ENCODE data around the gene RFC3.

DNA sequence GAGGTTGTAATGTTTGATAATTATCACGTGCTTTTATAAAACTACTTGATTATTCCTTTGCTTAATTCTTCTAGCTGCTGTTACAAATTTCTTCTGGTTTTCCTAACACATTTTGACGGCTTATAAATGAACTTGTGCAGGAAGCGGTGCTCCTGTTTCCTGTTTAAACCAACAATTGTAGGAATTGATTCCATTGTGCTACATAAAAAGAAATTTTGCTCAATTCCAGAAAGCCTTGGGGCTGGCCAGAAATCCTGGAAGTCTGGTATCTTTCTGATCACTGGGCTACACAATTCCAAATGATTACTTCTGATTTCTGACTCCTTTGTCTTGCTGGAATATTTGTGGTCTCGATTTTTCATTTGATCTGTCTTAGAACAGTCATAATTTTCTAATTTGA, 14.9 kb downstream of the RFC3 start:
- TF ChIP-seq, protein P1, sequence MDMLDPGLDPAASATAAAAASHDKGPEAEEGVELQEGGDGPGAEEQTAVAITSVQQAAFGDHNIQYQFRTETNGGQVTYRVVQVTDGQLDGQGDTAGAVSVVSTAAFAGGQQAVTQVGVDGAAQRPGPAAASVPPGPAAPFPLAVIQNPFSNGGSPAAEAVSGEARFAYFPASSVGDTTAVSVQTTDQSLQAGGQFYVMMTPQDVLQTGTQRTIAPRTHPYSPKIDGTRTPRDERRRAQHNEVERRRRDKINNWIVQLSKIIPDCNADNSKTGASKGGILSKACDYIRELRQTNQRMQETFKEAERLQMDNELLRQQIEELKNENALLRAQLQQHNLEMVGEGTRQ (IDR thresholded peaks at IDR 0.05; ENCODE audit: borderline replicate concordance, low read depth, low read length): no peak
- TF ChIP-seq EP300 (IDR thresholded peaks at IDR 0.05; ENCODE audit: borderline replicate concordance in 1 of 2, low read depth in 1 of 2, low read length in 1 of 2): no peak
- TF ChIP-seq, protein P2, sequence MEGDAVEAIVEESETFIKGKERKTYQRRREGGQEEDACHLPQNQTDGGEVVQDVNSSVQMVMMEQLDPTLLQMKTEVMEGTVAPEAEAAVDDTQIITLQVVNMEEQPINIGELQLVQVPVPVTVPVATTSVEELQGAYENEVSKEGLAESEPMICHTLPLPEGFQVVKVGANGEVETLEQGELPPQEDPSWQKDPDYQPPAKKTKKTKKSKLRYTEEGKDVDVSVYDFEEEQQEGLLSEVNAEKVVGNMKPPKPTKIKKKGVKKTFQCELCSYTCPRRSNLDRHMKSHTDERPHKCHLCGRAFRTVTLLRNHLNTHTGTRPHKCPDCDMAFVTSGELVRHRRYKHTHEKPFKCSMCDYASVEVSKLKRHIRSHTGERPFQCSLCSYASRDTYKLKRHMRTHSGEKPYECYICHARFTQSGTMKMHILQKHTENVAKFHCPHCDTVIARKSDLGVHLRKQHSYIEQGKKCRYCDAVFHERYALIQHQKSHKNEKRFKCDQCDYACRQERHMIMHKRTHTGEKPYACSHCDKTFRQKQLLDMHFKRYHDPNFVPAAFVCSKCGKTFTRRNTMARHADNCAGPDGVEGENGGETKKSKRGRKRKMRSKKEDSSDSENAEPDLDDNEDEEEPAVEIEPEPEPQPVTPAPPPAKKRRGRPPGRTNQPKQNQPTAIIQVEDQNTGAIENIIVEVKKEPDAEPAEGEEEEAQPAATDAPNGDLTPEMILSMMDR (IDR thresholded peaks at IDR 0.05): no peak
- TF ChIP-seq, protein P3, sequence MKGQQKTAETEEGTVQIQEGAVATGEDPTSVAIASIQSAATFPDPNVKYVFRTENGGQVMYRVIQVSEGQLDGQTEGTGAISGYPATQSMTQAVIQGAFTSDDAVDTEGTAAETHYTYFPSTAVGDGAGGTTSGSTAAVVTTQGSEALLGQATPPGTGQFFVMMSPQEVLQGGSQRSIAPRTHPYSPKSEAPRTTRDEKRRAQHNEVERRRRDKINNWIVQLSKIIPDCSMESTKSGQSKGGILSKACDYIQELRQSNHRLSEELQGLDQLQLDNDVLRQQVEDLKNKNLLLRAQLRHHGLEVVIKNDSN (IDR thresholded peaks at IDR 0.05; ENCODE audit: borderline replicate concordance, low read depth): no peak

Measured in SK-N-SH (cell line).